Activated CD8-positive, alpha-beta T cell treated with anti-CD3 and anti-CD28 coated beads for 36 hours (primary cell): Measurements from ENCODE around the gene HS1BP3. TPM values are rescaled to one million over a fixed set of nuclear protein-coding genes. Genes with fewer than 3 reads are reported as not detected.
A peak's percentile ranks its signal among the peaks of the same experiment; 100 is the strongest.

Experiments used
- ATAC-seq: fragments of 200-7000 bp; cut with Tn5 transposase; one replicate; pipeline ENCODE4 v1.10.0; 2021; ENCODE audit warnings: mild to moderate bottlenecking, moderate library complexity
- CTCF ChIA-PET: fragments of 350-600 bp; sonication (Branson Sonifier 250); formaldehyde crosslinking; loops from one replicate; lab custom pipeline; 2021; ENCODE audit warnings: antibody characterized with exemption; lab: Charles Lee
- POLR2A ChIA-PET: fragments of 350-600 bp; sonication (Branson Sonifier 250); formaldehyde crosslinking; loops from one replicate; lab custom pipeline; 2021; ENCODE audit warnings: antibody characterized with exemption; lab: Charles Lee
- DNase-seq: peaks from one replicate; pipeline ENCODE4 v3.0.0-alpha.2; 2020
- H3K27ac Mint-ChIP-seq: one replicate; pipeline ENCODE4 v1.8.0; 2021; ENCODE audit warnings: mild to moderate bottlenecking, mixed read lengths
- H3K27me3 Mint-ChIP-seq: one replicate; pipeline ENCODE4 v1.8.0; 2021; ENCODE audit warnings: mixed read lengths
- H3K36me3 Mint-ChIP-seq: one replicate; pipeline ENCODE4 v1.8.0; 2021; ENCODE audit warnings: low read depth, mixed read lengths
- H3K4me1 Mint-ChIP-seq: one replicate; pipeline ENCODE4 v1.8.0; 2021; ENCODE audit warnings: low read depth, mixed read lengths
- H3K4me3 Mint-ChIP-seq: one replicate; pipeline ENCODE4 v1.8.0; 2021; ENCODE audit warnings: mild to moderate bottlenecking, moderate library complexity, mixed read lengths
- H3K9me3 Mint-ChIP-seq: one replicate; pipeline ENCODE4 v1.8.0; 2021; ENCODE audit warnings: mixed read lengths
- CTCF ChIP-seq: fragments of 200-600 bp; IDR thresholded peaks from one replicate; pipeline ENCODE4 v1.8.0; 2022; ENCODE audit warnings: antibody characterized with exemption, mild to moderate bottlenecking
- intact Hi-C: fragments of 100-400 bp; cut with micrococcal nuclease; formaldehyde crosslinking; loops from one replicate; pipeline ENCODE4 v1.10.0; 2022
- total RNA-seq, 2 experiments: library from RNA; stranded (reverse); gene quantifications; one replicate each; pipeline ENCODE4 v1.2.3, GENCODE V29; 2021

The HS1BP3 gene
- total RNA-seq, 2 experiments from 2014 or later = 6.5 to 7.9 TPM

- ATAC-seq = no peak
- intact Hi-C loops = no loop called here
- no peaks in the 10 kb centered on the region for H3K9me3 Mint-ChIP-seq
- H3K36me3 Mint-ChIP-seq = no peaks in the 10 kb centered on the region
- no peaks in the 10 kb centered on the region for H3K27me3 Mint-ChIP-seq
- CTCF ChIA-PET = interaction anchor here (4.0 to 4.4 kb wide), 2 partner anchors 16 to 235 kb away, joined by 28 to 45 read pairs; no protein-coding TSS in a partner anchor
- H3K4me3 Mint-ChIP-seq = no peak overlapping the region
- DNase-seq = no peak
- H3K4me1 Mint-ChIP-seq = peaks cover 12% of the 10 kb centered on the region
- no peak for TF ChIP-seq CTCF
- POLR2A ChIA-PET = no interaction called here
- H3K27ac Mint-ChIP-seq = no peak overlapping the region
Observed at GRCh38 chr2:20645301-20645701, 5.6 kb downstream of the HS1BP3 start.

GRCh38 chr2:20643826-20644225 is 7.1 kb downstream of the HS1BP3 start:
- no peaks in the 10 kb centered on the region for H3K36me3 Mint-ChIP-seq
- H3K27me3 Mint-ChIP-seq = no peaks in the 10 kb centered on the region
- H3K9me3 Mint-ChIP-seq = no peaks in the 10 kb centered on the region
- H3K27ac Mint-ChIP-seq = no peak overlapping the region
- ChIA-PET CTCF (interaction anchor here (0.6 to 7.6 kb wide), 17 partner anchors 8 to 236 kb away, joined by 3 to 117 read pairs (median 5); partner anchors contain the start of gene RHOB), POLR2A (no interaction called here)
- intact Hi-C loops = loop anchor here (2.0 kb wide), 1 partner anchor 199 kb away; no protein-coding TSS in a partner anchor
- ATAC-seq = no peak
- no peak overlapping the region for H3K4me3 Mint-ChIP-seq
- no peaks in the 10 kb centered on the region for H3K4me1 Mint-ChIP-seq
- TF ChIP-seq CTCF = no peak
- DNase-seq = no peak

- POLR2A ChIA-PET = interaction anchor here (0.6 to 1.4 kb wide), 2 partner anchors 7 to 196 kb away, joined by 3 to 4 read pairs; partner anchors contain the start of genes HS1BP3 and RHOB
- H3K4me1 Mint-ChIP-seq = no peaks in the 10 kb centered on the region
- no peak for TF ChIP-seq CTCF
- intact Hi-C loops = loop anchor here (2.0 kb wide), 1 partner anchor 198 kb away; no protein-coding TSS in a partner anchor
- no peaks in the 10 kb centered on the region for H3K36me3 Mint-ChIP-seq
- no peaks in the 10 kb centered on the region for H3K9me3 Mint-ChIP-seq
- H3K4me3 Mint-ChIP-seq = no peak overlapping the region
- CTCF ChIA-PET = interaction anchor here (0.6 to 7.6 kb wide), 38 partner anchors 8 to 327 kb away, joined by 3 to 117 read pairs (median 4); partner anchors contain the start of genes HS1BP3 and RHOB
- DNase-seq = no peak
- no peak overlapping the region for H3K27ac Mint-ChIP-seq
- no peak for ATAC-seq
- no peaks in the 10 kb centered on the region for H3K27me3 Mint-ChIP-seq
Observed at GRCh38 chr2:20643060-20643459, 7.8 kb downstream of the HS1BP3 start.

GRCh38 chr2:20642055-20642971 is 8.6 kb downstream of the HS1BP3 start:
- intact Hi-C loops = loop anchor here (2.0 kb wide), 1 partner anchor 198 kb away; no protein-coding TSS in a partner anchor

More at GRCh38 chr2:20642055-20642971, 8.6 kb downstream of the HS1BP3 start:
- ChIA-PET POLR2A (interaction anchor here (0.6 to 1.4 kb wide), 3 partner anchors 8 to 195 kb away, joined by 3 to 4 read pairs (median 3); partner anchors contain the start of genes HS1BP3 and RHOB), CTCF (interaction anchor here (0.5 to 7.6 kb wide), 48 partner anchors 8 to 328 kb away, joined by 3 to 117 read pairs (median 4); partner anchors contain the start of genes HS1BP3 and RHOB)
- Mint-ChIP-seq H3K4me1 (no peaks in the 10 kb centered on the region), H3K4me3 (no peak overlapping the region), H3K27ac (no peak overlapping the region), H3K36me3 (no peaks in the 10 kb centered on the region), H3K9me3 (no peaks in the 10 kb centered on the region), H3K27me3 (no peaks in the 10 kb centered on the region)
- TF ChIP-seq CTCF = peak; percentile 90
- DNase-seq (peak; percentile 80), ATAC-seq (peak; percentile 99)
